A673 (cell line): ENCODE measurements around the gene GIMAP8.

Experiments used
- CTCF ChIP-seq: fragments of 300-800, 200-600 bp; sonication (generic); conservative IDR thresholded peaks from 2 replicates; pipeline ENCODE4 v1.5.1; 2017; ENCODE audit warnings: low read depth, mild to moderate bottlenecking, antibody characterized with exemption, low read length, moderate library complexity, mixed read lengths
- EZH2 ChIP-seq: fragments of 200-600 bp; sonication (generic); IDR thresholded peaks from 2 replicates; pipeline ENCODE4 v1.6.1; 2017; ENCODE audit warnings: borderline replicate concordance, low read depth, mild to moderate bottlenecking, mixed read lengths, antibody characterized with exemption, low read length; ENCODE audit not compliant: poor library complexity, severe bottlenecking

GRCh38 chr7:150405584-150406311 is 44.7 kb upstream of the GIMAP8 start:
- no peak for TF ChIP-seq CTCF
- no peak for TF ChIP-seq EZH2
